22Rv1 (cell line): ENCODE data around the gene LAMA2.

Experiments used
- H3K27ac ChIP-seq: fragments of 450-650 bp; 2 replicates; pipeline ENCODE4 v1.5.1; 2017
- CTCF ChIP-seq: fragments of 450-650 bp; IDR thresholded peaks from 2 replicates; pipeline ENCODE4 v1.5.1; 2017; ENCODE audit warnings: mild to moderate bottlenecking
- ZFX ChIP-seq: fragments of 450-650 bp; IDR thresholded peaks from 2 replicates; pipeline ENCODE4 v1.6.1; 2017; ENCODE audit warnings: antibody characterized with exemption, borderline replicate concordance

The LAMA2 gene

GRCh38 chr6:129492260-129492659 lies 609.3 kb downstream of the LAMA2 start:
- H3K27ac ChIP-seq, result no peak overlapping the region
- TF ChIP-seq ZFX, result no peak

GRCh38 chr6:129493354-129493902 lies 610.5 kb downstream of the LAMA2 start:
- no peak overlapping the region for H3K27ac ChIP-seq
- TF ChIP-seq CTCF (no peak), ZFX (no peak)

DNA sequence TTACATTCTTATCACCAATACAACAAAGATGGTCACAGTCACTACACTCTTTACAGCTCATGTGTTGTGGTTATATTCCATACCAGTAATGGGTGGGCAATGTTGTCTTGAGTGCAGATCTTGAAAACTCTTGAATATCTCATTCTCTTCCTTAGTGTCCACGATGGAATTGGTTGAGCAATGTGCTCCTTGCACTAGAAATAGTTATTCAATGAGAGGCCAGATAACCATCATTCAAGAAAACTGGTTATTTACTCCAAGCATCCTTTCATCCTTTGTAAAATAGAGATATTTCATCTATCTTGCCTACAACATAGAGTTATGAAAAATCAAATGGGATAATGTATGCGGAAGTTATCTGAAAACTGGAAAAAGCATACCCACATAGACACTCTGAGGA lies 611.2 kb downstream of the LAMA2 start:
- H3K27ac ChIP-seq, result no peak overlapping the region
- TF ChIP-seq CTCF (no peak), ZFX (no peak)

GRCh38 chr6:129494586-129494985 lies 611.6 kb downstream of the LAMA2 start:
- TF ChIP-seq CTCF, result no peak
- TF ChIP-seq ZFX, result no peak
- no peak overlapping the region for H3K27ac ChIP-seq

DNA sequence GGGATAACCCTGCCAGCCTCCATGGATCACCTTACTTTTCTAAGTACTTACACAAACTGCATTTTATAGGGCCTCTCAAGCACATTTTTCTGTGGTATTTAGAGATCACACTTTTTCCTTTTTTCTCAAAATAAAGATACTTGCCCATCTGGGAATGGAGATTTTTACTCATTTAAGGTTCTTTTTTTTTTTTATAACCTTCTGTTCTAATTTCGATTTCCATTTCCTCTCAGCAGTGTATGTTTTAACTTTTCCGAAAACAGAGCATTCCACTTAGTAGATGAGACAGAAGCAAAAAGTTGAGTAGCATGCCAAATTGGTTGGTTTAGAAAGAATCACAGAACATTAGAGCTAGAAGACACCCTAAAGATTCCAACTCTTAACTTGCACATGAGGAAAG lies 612.7 kb downstream of the LAMA2 start:
- no peak for TF ChIP-seq ZFX
- H3K27ac ChIP-seq, result no peak overlapping the region

DNA sequence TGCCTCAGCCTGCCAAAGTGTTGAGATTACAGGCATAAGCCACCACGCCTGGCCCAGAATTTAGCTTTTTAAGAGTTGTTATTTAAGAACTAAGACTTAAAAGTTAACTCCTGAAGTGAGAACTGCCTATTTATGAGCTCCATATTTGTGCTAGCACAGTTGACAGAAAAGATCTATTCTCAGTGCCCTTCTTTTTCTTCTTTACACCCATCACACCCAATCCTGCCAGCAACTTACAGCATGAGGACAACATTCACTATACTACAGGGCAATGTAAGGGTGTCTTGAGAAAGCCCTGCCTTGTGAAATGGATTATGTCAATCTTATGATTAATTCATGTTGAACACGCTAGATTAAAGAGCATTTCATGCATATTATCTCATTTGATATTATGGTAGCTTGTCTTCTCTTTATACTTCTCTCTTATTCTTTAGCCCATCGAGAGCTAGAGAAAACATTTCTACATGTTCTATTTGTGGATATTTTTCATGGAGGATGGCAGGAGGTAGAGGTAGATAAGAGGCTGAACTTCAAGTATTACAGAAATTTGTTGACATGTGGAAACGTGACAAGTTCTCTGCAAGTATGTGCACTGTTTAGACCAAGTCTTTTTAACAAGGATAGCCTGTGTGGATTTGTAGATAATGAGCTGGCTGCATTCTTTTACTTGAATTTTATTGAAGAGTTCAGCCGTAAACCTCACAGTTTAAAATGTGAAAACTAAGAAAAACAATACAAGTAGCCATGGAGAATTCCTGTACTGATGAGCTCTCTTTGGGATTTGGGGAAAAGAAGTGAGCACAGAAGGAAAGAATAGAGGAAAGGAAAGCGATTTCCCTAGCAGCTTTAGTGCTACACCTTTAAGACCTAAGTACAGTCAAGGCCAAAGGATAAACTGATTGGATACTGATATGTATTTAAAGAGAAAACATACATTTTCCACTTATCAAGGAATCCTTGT lies 614.8 kb downstream of the LAMA2 start:
- TF ChIP-seq CTCF, result no peak
- no peak for TF ChIP-seq ZFX
- H3K27ac ChIP-seq, result no peak overlapping the region

DNA sequence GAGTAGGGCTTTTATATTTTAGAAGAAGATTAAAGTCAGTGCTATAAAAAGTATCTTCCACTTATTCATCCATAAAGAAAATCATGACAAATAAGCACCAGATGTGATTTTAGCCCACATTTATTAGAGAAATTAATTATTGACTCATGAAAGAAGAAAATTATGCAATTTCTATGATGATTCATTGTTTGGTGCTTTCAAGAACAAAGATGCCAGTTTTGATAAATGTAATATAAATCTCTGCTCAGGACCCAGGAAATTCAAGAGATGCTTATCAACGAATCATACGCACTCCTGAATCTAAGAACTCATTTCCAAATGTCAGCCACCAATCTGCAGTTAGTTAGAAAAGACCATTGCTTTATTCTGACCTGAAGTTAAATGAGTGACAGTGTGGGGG lies 615.6 kb downstream of the LAMA2 start:
- TF ChIP-seq CTCF (no peak), ZFX (no peak)
- no peak overlapping the region for H3K27ac ChIP-seq
